HG03135 (cell line): Measurements from ENCODE around the gene MCTS1.
"Not testable (repeated sequence)": the region's sequence is repeated elsewhere in the genome, so short reads cannot be mapped to it uniquely, and the experiment has no call there.

ENCODE experiments used
- ATAC-seq: cut with Tn5 transposase; IDR thresholded peaks from one replicate; pipeline ENCODE4 v1.9.1; 2021; ENCODE audit warnings: mild to moderate bottlenecking, moderate library complexity; ENCODE audit not compliant: unreplicated experiment

The MCTS1 gene

GRCh38 chrX:120625371-120625770 is 21.5 kb downstream of the MCTS1 start:
- no peak for ATAC-seq

- ATAC-seq: peak; percentile 96
Measured at GRCh38 chrX:120629667-120630537, 26.0 kb downstream of the MCTS1 start, which contains the start of gene C1GALT1C1. TSS of gene C1GALT1C1 (minus strand) at chrX:120630054. CDS start at chrX:120627166, 2,888 bp downstream.

- ATAC-seq: no peak
Measured at GRCh38 chrX:120638619-120639018, 34.7 kb downstream of the MCTS1 start.

GRCh38 chrX:120642871-120643270 is 39.0 kb downstream of the MCTS1 start:
- no peak for ATAC-seq

- ATAC-seq: no peak
Measured at GRCh38 chrX:120647127-120647526, 43.2 kb downstream of the MCTS1 start.

GRCh38 chrX:120652256-120652655 is 48.4 kb downstream of the MCTS1 start:
- not testable (repeated sequence) for ATAC-seq

- no peak for ATAC-seq
Measured at GRCh38 chrX:120653000-120653399, 49.1 kb downstream of the MCTS1 start.

GRCh38 chrX:120660637-120661036 is 56.7 kb downstream of the MCTS1 start:
- no peak for ATAC-seq
